GM19328 (cell line): ENCODE measurements around the gene ATP6V0E2.

Source experiments
- ATAC-seq: cut with Tn5 transposase; IDR thresholded peaks from one replicate; pipeline ENCODE4 v1.9.1; 2021; ENCODE audit warnings: mild to moderate bottlenecking, moderate library complexity; ENCODE audit not compliant: unreplicated experiment

ATP6V0E2 gene

DNA sequence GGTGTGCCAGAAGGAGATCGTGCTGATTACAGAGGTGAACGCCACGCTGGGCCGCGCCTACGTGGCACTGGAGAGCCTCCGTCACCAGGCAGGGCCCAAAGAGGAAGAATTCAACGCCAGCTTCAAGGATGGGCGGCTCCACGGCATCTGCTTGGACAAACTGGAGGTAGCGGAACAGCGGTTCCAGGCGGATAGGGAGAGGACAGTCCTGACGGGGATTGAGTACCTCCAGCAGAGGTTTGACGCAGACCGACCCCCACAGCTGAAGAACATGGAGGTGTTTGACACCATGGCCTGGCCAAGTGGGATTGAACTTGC lies 12.1 kb upstream of the ATP6V0E2 start:
- ATAC-seq = no peak

DNA sequence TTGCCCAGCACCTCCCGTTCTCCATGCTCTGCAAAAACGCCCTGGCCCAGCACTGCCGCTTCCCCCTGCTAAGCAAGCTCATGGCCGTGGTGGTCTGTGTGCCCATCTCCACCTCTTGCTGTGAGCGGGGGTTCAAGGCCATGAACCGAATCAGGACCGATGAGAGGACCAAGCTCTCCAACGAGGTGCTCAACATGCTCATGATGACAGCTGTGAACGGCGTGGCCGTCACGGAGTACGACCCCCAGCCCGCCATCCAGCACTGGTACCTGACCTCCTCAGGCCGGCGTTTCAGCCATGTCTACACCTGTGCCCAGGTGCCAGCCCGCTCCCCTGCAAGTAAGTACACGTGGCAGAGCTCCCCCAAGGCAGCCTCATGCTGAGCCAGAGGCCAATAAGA lies 11.6 kb upstream of the ATP6V0E2 start:
- no peak for ATAC-seq

DNA sequence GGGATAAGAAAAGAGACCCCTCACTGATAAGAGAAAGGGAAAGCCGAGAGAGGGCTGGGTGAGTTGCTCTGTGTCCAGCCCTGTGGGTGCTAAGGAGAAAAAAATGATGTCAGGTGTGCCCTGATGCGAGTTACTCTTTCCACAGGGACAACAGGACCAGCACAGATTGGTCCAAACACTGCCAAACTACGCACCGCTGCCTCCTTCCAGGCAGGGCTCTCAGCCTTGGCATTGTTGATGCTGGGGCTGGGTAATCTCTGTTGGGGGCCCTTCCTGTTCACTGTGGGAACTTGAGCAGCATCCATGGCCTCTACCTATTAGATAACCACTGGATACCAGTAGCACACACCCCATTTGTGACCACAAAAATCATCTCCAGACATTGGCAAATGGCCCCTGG lies 10.3 kb upstream of the ATP6V0E2 start:
- no peak for ATAC-seq

DNA sequence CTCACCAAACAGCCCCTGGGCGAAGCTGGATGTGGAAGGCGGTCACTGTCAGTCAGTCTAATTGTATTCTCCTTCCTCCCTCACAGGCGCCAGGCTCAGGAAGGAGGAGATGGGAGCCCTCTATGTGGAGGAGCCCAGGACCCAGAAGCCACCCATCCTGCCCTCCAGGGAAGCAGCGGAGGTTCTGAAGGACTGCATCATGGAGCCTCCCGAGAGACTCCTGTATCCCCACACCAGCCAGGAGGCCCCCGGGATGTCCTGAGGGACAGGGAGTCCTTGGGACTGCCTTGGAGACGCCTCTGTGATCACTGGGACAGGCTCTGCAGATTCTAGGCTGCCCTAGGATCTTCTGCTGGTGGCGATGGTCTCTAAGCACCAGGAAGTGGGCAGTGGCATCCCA lies 9.7 kb upstream of the ATP6V0E2 start:
- ATAC-seq = no peak

DNA sequence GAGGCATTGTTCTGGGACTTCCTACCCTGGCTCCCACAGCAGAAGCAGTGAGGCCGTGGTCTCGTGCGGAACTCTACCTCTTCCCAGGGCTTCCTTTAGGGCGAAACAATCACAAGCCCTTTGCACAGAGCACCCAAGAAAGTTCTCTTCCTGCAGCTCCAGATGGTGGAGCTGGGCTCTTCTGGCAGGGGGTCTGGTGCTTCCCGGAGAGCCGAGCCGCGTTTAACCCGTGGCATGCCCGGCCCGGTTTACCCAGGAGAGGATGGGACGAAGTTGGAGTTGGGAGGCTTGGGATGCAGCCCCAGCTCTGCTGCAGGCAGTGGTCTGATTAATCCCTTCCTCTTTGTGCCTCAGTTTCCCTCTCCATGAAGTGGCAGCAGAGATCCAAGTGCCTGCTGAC lies 9.0 kb upstream of the ATP6V0E2 start:
- ATAC-seq = no peak

DNA sequence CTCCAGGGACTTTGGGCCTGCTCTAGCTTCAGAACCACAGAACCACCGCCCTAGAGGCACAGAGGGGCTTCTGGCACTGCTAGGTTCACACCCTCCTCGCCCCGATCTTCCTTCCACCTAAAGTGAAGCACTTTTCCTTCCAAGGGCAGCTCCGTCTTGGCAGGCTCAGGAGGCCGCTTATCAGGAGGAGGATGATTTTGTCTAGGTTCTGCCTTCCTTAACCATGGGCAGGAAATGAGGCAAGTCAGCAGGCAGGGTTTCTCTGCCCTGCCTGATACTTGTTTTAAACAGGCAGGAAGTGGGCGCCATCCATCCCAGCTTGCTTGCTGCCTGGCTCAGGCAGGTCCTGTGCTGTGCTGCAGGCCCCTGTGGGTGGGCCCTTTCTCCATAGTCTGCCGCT lies 8.3 kb upstream of the ATP6V0E2 start:
- ATAC-seq = no peak

DNA sequence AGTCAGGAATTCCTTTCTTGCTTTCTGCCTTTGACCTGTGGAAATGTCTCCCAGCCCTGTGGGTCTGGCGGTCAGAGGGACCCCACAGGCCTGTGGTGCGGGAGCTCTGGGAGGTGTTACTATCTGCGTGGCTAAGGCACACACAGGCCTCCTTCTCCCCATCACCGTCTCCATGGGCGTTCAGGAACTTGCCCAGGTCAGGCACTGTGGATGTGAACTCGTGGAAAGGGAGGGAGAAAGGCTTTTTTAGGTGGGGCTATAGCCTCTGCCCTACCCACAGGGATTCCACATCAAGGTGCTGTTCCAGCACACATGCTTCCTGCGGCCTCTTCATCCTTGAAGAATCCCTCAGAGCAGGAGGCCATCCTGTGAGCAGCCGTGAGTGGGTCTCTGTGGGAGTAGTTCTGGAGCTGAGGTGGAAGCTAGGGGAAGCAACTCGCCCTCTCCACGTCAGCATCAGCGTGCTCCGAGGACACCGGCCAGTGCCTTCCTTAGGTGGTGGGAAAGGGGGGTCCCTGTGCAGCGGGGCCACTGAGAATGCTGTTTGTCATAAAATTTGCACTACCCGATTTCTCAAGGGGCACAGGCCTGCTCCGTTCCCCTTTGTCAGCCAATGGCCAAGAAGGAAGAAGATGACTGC lies 7.5 kb upstream of the ATP6V0E2 start:
- ATAC-seq = no peak

DNA sequence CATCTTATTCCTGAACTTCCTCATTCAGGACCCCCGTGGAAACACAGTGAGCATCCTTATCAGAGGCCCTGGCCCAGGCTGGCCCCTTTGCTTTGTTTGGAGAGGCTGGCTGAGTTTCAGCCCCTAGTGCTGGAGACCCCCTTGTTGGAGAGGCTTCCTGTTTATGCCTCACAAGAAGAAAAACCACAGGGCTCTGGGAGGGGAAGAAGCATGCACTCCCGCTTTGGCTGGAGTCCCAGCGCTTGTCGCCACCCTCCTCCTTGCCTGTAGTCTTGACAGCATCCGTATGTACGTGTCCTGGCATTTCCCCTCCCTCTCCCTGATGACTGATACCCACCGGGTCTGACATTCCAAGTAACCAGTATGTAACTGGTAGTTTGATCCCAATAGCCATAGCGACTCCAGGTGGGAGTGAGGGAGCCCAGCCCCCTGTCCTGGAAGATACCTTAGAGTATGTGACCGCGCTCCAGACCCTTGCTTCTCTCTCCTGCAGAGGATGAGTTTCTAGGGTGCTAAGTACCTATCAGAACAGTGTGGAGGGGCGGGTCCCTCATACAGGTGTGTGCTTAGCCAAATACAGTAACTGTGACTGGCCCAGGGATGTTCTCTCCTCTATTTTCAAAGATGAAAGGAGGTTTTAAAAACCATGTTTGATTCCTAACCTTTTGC lies 6.9 kb upstream of the ATP6V0E2 start:
- no peak for ATAC-seq

DNA sequence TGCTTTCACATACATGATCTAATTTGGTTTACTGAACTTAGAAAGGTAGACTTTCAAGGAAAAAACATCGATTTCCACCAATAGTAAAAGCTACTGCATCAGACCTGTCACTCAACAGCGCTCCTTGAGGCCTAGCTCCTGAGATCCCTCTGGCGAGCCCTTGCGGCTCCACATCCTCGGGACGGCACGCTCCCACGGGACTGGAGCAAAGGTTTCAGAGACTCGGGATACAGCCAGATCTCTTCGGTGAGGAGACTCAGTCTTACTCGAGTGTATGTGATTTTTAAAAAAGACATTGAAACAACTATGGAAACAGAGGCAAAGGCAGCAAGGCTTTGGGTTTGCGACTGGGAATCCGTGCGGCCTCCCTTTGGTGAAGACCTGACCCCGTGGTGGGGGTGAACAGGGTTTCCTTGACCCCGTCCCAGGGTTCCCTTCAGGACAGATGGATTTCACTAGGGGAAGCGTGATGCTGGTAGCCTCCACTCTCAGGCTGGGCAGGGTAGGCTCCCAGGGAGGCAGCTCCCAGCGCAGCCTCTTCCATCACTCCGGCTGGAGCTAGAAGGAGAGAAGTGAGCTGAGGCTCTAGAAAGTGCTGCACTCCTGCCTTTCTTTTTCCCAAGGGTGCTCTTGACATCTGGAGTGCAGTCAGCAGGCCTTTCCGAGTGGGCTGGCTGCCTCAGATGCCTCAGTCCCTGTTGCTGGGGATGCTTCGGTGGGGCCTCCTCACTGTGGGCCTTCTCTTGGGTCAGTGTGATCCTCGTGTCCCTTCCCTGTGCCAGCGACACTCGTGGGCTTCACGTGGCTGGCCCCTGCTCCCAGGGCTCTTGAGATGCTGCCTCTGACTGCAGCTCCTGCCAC lies 5.8 kb upstream of the ATP6V0E2 start:
- ATAC-seq = no peak

DNA sequence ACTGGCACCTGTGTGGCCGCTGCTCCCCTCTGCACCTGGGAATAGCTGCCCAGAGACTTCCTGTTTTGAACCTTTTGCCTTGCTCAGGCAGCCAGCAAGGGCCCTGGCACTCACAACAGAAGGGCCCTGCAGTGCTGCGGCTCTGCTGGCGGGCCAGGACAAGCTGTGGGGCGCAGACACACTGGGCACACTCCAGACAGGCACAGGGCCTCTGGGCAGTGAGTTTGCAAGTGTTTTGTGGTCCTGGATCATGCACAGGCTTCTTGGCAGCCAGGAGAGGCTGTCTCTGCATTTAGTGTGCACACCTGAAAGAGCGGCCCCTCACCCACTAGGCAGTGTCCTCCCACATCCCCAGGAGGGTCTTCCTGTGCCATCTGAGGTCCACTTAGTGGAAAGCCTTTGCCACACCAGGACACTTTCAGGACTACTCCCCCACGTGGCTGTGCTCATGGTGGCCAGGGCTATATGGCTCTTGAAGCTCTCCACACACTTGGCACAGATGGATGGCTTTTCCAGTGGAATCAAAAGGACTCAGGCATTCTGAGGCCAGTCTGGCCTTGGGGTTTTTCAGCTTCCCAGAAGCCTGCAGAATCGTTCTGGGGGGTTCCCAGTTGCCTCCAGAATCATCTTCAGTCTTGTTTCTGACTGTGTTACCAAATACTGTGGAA lies 5.0 kb upstream of the ATP6V0E2 start:
- ATAC-seq = no peak

DNA sequence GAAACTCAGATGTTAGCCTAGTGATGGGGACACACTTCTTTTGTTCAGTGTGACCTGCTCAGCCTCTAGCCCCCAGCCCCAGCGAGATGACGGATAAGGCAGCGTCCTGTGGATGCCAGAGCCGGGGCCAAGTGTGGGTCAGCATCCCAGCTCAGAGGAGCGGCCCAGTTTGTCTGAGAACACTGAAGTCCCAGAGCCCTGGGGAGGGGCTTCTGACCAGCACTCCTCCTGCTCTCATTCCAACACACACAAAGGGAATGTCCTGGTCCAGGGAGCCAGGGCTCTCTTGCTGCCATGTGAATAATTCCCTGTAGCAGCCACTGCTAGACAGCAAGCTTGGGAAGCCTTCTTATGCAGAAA lies 4.5 kb upstream of the ATP6V0E2 start:
- no peak for ATAC-seq

DNA sequence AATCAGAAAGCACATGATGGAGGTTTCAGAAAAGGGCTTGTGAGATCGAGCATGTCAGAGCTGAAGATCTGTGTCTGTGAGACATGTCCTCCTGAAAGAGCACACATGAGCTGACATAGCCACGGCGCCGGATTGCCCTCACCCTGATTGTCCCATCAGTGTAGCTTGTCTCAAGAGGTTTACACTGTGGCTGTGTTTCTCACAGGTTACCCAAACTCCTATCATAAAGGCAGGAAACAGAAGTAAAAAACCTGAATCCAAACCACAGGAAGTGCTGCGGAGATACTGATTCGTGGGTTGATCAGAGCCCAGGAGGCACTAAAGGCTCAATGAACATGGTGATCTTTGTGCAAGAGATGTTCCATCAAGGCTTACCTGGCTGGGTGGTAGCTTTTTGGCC lies 3.9 kb upstream of the ATP6V0E2 start:
- no peak for ATAC-seq

DNA sequence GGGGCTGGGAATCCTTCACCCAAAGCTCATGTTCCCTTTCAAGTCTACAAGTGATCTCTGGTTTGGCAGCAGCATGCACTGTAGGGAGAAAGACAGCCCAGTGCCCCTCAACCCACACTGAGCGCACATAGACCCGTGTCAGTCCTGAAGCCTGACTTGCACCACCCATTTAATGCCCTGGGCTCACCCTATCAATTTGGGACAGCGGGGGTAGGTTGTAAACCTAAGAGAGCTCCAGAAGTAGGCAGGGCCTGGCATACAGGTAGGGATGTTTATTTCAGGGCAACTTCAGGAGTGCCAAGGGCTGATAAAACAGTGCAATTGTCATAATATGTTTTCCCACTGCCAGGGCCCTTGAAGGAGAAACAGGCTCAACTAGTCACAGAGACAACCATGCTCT lies 3.5 kb upstream of the ATP6V0E2 start:
- ATAC-seq = no peak

DNA sequence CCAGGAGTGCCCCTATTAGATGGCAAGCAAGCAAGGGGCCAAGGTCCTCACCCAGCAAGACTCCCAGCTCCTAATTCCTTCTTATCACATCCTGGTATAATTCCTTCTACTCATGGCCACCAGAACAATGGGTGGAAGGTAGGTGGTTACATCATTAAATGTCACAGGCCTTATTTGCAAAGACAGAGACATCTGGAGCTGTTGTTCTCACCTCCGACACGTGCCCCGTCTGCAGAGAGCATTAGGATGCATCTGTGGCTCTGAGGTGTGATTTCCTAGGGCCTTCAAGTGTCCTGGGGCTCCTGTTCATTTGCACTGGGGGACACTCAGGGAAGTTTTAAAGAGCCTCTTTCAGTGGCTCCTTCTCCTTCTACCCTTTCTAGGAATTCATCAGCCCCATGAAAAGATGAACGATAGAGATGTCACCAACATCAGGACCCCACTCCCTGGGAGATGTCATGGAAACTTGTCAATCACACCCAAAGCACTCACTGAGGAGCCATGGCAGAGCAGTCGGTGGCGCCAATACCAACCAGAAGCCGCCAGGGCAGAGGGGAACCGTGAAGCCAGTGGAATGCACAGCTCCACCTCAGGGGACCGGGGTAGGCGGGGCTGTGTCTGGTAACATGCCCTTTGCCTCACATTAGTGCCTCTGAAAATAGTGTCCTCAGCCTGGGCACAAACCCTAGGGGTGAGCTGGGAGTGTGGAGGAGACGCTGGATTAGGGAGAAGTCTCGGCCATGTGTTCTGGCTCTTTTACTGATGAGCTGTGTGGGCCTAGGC lies 2.9 kb upstream of the ATP6V0E2 start:
- no peak for ATAC-seq

DNA sequence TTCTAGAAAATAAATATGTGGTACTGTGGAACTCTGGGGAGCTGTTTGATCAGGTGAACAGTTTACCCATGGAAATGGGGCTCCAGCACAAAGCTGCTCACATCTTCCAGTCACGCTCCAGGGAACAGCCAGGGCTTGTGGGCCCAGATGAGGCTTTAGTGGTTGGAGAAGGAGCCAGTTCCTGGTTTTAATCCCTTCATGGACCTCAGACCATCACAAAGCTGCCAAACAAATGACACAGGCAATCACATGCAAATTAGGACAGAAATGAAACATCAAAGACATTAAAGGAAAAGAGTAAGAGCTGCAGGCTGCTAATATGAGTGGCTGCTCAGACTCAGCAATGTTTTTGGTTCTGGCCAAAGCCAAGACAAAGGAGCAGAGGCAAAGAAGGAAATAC lies 2.2 kb upstream of the ATP6V0E2 start:
- ATAC-seq = no peak

DNA sequence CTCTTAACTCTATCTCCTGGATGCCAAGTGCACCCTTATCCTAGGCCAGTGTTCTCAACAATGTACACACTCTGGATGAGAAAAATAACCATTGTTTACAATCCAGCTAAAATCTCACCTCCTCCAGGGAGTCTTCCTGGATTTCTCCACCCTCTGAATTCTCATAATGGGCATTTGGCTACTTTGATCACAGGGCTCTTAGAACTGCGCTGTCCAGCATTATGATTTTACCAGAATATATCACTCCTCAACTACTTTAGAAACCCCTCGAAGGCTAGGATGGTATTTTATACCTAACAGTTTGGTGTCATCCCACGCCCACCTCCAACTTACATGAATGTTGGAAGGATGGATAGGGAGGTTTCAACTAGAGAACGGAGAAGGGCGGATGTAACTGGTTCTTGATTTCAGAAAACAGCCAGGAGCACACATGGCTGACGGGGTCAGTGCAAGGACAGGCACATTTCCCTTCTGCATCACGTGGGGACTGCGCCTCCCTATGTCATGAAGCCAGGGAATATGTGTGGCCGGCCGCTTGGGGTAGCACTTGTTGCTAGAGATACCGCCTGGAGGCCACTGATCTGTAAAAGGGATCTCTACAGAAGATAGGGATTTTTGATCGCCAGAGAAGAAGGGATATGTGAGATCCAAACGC lies 1.2 kb upstream of the ATP6V0E2 start:
- no peak for ATAC-seq

DNA sequence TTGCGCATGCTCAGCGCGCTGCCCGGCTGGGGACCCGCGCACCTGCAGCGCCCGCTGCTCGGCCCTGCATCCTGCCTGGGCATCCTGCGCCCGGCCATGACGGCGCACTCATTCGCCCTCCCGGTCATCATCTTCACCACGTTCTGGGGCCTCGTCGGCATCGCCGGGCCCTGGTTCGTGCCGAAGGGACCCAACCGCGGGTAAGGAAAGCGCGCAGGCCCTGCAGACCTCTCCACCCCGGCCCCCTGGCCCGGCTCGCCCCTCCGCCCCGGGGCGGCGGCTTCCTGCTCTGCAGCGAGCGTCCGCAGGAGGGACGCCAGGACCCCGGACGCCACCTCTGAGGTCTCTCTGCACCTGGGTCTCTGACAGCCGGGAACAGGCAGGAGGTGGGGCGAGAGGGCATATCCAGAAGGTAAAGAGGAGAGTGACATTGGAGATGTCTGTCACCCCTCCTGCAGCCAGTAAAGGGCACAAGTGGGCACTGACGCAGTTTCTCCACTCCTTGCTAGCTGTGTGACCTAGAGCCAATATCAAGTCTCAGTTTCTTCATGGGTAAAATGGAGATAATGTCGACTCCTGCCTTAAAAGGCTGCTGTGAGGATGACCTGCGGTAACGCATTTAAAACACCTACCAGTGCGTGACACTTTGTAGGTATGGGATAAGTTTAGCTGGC lies 338 bp downstream of the ATP6V0E2 start:
- ATAC-seq = peak; percentile 24

DNA sequence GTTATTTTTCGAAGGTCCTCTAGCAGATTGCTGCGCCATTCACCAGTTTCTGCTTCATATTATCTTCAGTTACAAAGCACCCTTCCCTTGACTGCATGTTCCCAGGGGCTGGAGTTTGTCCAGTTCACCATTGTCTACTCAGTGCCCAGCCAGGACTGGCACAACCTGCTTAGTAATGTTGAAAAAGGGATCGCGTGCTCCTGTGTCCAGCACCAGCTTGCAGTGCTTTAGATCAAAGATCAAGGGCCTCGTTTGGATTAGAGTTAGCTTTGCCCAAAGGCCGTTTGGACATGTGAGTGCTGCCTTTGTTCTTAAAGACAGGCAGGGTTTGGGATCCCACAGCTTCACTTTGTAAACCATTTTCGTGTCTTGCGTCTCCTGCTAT lies 867 bp downstream of the ATP6V0E2 start:
- ATAC-seq = no peak

DNA sequence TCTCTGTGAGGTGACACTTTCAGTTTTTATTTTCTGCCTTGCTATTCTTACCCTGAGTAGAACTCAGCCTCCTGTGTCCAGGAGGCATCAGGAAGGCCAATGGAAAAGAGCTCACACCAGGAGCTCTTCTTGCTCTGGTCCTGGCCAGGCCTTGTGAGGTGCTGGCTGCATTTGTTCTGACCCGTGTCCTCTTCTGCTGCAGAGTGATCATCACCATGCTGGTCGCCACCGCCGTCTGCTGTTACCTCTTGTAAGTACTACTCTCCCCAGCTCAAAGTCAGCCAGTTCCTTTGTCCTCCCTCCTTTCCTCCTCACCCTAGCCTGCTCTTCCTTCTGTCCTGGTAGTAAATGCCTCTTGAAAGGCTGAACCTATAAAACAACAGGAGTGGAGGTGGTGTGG lies 1.6 kb downstream of the ATP6V0E2 start:
- ATAC-seq = no peak
